Muscle layer of duodenum (tissue), 2 donors: ENCODE results near the gene PLA2G6.
A peak's percentile ranks its signal among the peaks of the same experiment; 100 is the strongest.

Source experiments
- H3K27ac ChIP-seq: one replicate; pipeline ENCODE4 v1.7.0; 2013; ENCODE audit warnings: mild to moderate bottlenecking, low read length
- H3K27me3 ChIP-seq: one replicate; pipeline ENCODE4 v1.7.0; 2013; ENCODE audit warnings: low read depth, mild to moderate bottlenecking, control low read depth, low read length
- H3K36me3 ChIP-seq, 2 donors: one replicate each; pipeline ENCODE4 v1.7.0; 2013; ENCODE audit warnings: low read length in 2 of 2, control low read depth in 1 of 2, mild to moderate bottlenecking in 1 of 2; ENCODE audit not compliant: insufficient read depth in 2 of 2, control insufficient read depth in 1 of 2
- H3K4me1 ChIP-seq, 2 donors: one replicate each; pipeline ENCODE4 v1.7.0; 2013; ENCODE audit warnings: low read length in 2 of 2, mild to moderate bottlenecking in 2 of 2, control low read depth in 1 of 2, moderate library complexity in 1 of 2; ENCODE audit not compliant: insufficient read depth in 2 of 2, control insufficient read depth in 1 of 2
- H3K4me3 ChIP-seq, 2 donors: one replicate each; pipeline ENCODE4 v1.7.0; 2013; ENCODE audit warnings: low read length in 2 of 2, low read depth in 1 of 2, mild to moderate bottlenecking in 1 of 2
- H3K9me3 ChIP-seq, 2 donors: one replicate each; pipeline ENCODE4 v1.7.0; 2013; ENCODE audit warnings: low read length in 2 of 2, control low read depth in 1 of 2, mild to moderate bottlenecking in 1 of 2; ENCODE audit not compliant: control insufficient read depth in 1 of 2
- donor health status: healthy.

The PLA2G6 gene

DNA sequence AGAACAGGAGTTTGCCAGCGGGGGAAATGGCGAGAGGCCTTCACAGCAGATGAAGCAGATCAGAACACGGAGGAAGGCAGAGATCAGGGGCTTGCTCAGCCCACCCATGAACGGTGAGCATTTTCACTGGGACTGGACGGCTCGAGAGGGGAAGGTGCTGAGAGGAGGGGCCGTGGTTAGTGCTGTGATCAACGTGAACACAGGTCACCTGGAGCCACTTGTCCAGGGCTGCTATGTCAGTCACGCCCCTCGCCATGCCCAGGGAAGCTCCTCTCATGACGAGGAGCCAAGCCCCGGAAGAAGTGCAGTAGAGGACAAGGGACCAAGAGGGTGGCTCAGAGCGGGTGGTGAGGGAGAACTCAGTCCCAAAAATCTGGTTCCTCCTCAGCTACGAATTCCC lies 7.0 kb downstream of the PLA2G6 start:
- no peaks in the 10 kb centered on the region for H3K27me3 ChIP-seq
- peaks cover 6 to 17% of the 10 kb centered on the region in 2 donors for H3K4me1 ChIP-seq
- no peak overlapping the region for H3K27ac ChIP-seq

DNA sequence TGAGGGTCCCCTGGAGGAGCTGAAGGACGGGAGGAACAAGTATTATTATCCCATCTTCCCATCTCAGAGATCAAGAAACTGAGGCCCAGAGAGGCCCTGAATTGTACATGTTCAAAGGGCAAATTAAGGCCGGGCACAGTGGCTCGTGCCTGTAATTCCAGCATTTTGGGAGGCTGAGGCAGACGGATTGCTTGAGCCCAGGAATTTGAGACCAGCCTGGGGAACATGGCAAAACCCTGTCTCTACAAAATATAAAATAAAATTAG lies 8.1 kb downstream of the PLA2G6 start:
- Histone ChIP-seq H3K36me3 (no peaks in the 10 kb centered on the region), H3K27me3 (no peaks in the 10 kb centered on the region), H3K9me3 (no peaks in the 10 kb centered on the region), H3K4me3 (no peak overlapping the region), H3K27ac (no peak overlapping the region), H3K4me1 (peaks cover 6 to 17% of the 10 kb centered on the region in 2 donors)

More for the DNA sequence above, 7.0 kb downstream of the PLA2G6 start:
- H3K9me3 ChIP-seq, result no peaks in the 10 kb centered on the region
- no peaks in the 10 kb centered on the region for H3K36me3 ChIP-seq
- no peak overlapping the region for H3K4me3 ChIP-seq

GRCh38 chr22:38172832-38173640 lies 8.6 kb downstream of the PLA2G6 start:
- Histone ChIP-seq H3K4me1 (peaks cover 5 to 21% of the 10 kb centered on the region in 2 donors), H3K4me3 (no peak overlapping the region), H3K27me3 (no peaks in the 10 kb centered on the region), H3K27ac (peak overlapping the region; percentile 12), H3K36me3 (no peaks in the 10 kb centered on the region), H3K9me3 (no peaks in the 10 kb centered on the region)

- Histone ChIP-seq H3K27ac (peak overlapping the region; percentile 12), H3K36me3 (no peaks in the 10 kb centered on the region), H3K4me1 (peaks cover 0 to 28% of the 10 kb centered on the region in 2 donors), H3K27me3 (no peaks in the 10 kb centered on the region), H3K9me3 (no peaks in the 10 kb centered on the region), H3K4me3 (no peak overlapping the region)
These were observed 9.5 kb downstream of the PLA2G6 start for GRCh38 chr22:38171927-38172831.

GRCh38 chr22:38170469-38170868 lies 11.2 kb downstream of the PLA2G6 start:
- peaks cover 0 to 16% of the 10 kb centered on the region in 2 donors for H3K4me1 ChIP-seq
- no peak overlapping the region for H3K4me3 ChIP-seq
- H3K27me3 ChIP-seq, result no peaks in the 10 kb centered on the region
- peaks cover 3 to 4% of the 10 kb centered on the region in 2 donors for H3K36me3 ChIP-seq
- H3K9me3 ChIP-seq, result no peaks in the 10 kb centered on the region
- no peak overlapping the region for H3K27ac ChIP-seq

- no peak overlapping the region for H3K27ac ChIP-seq
- H3K4me1 ChIP-seq, result peaks cover 0 to 13% of the 10 kb centered on the region in 2 donors
- H3K4me3 ChIP-seq, result no peak overlapping the region
- no peaks in the 10 kb centered on the region for H3K27me3 ChIP-seq
- H3K36me3 ChIP-seq, result peaks cover 3 to 4% of the 10 kb centered on the region in 2 donors
- H3K9me3 ChIP-seq, result no peaks in the 10 kb centered on the region
These were observed 12.5 kb downstream of the PLA2G6 start for GRCh38 chr22:38169116-38169515.

DNA sequence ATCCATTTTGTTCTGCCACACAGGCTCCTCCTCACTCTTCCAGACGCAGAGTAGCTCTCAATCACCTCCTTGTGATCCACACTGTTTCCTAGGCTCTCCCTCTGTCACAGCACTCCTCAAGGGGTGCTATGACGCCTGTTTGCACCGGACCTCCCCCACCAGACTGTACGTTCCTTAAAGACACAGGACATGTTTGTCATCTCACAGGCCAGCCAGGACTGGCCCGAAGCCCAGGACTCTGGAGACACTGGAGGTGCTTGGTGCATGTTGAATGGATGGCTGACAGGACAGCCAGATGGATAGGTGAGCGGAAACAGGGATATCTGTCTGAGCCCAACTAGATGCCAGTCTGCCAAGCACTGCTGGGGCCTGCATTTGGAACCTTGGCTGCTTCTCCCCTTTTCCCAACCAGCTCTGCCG lies 13.6 kb downstream of the PLA2G6 start:
- Histone ChIP-seq H3K36me3 (peaks cover 3 to 4% of the 10 kb centered on the region in 2 donors), H3K4me3 (no peak overlapping the region), H3K27ac (no peak overlapping the region), H3K4me1 (peaks cover 0 to 13% of the 10 kb centered on the region in 2 donors), H3K9me3 (no peaks in the 10 kb centered on the region), H3K27me3 (no peaks in the 10 kb centered on the region)

- Histone ChIP-seq H3K9me3 (no peaks in the 10 kb centered on the region), H3K4me3 (no peak overlapping the region), H3K27me3 (no peaks in the 10 kb centered on the region), H3K4me1 (peaks cover 0 to 13% of the 10 kb centered on the region in 2 donors), H3K27ac (no peak overlapping the region), H3K36me3 (peaks cover 3 to 4% of the 10 kb centered on the region in 2 donors)
These were observed 15.6 kb downstream of the PLA2G6 start for GRCh38 chr22:38165922-38166593.

DNA sequence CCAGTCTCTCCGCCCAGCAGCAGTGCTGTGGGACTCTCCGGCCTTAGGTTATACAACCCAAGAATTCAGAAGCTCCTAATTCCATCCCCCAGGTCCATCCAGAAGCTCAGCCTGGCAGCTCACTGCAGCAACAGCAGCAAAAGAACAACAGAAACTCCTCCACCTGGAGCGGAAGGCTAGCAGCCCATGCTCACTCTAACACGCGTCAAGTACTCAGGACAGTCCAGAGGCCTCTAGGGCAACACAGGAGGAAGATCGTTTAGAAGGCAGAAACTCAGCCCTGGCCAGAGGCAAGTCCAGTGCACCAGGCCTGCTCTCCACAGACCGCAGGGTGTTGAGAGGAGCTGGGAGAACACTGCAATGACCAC lies 17.1 kb downstream of the PLA2G6 start:
- peak overlapping the region; percentile 19 for H3K27ac ChIP-seq
- no peaks in the 10 kb centered on the region for H3K27me3 ChIP-seq
- no peak overlapping the region for H3K4me3 ChIP-seq
- H3K9me3 ChIP-seq, result no peaks in the 10 kb centered on the region
- H3K4me1 ChIP-seq, result peaks cover 0 to 13% of the 10 kb centered on the region in 2 donors
- H3K36me3 ChIP-seq, result peaks cover 3 to 4% of the 10 kb centered on the region in 2 donors

- Histone ChIP-seq H3K36me3 (peaks cover 3 to 4% of the 10 kb centered on the region in 2 donors), H3K27me3 (no peaks in the 10 kb centered on the region), H3K4me3 (no peak overlapping the region), H3K4me1 (peaks cover 0 to 13% of the 10 kb centered on the region in 2 donors), H3K27ac (peak overlapping the region; percentile 19), H3K9me3 (no peaks in the 10 kb centered on the region)
These were observed 17.6 kb downstream of the PLA2G6 start for GRCh38 chr22:38163844-38164550.
